ENCODE data around the gene LCE2D.
A peak's percentile ranks its signal among the peaks of the same experiment; 100 is the strongest.
"Not testable (repeated sequence)": the region's sequence is repeated elsewhere in the genome, so short reads cannot be mapped to it uniquely, and the experiment has no call there.

LCE2D gene

DNA sequence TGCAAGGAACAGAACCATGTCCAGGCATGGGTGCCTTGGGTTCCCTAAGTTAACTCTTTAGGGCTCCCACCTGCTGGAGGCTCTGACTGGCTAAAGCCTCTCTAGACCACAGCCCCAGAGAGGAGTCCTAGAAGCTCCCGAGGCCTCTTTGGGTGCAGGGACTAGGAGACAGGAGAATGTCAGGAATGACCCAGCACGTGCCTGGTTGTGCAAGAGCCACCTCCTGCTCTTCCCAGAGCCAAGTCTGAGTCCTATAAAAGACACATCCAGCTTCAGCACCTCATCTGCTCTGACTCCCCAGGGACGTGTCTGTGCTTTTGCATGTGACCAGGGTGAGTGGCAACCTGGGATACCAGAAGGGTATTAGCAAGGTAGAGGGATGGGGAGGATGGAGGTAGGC lies at the start of gene LCE2D:
Gene LCE2D (plus strand): TSS at position 283 of the 400 bp plus-strand sequence. CDS start 726 bp downstream, outside the sequence.
- DNase-seq, result no peak

- no peak for DNase-seq
Observed at GRCh38 chr1:152613511-152613910, 49.7 kb upstream of the LCE2D start, which contains the start of gene LCE3B. LCE3B (plus strand) TSS chr1:152613811; CDS start chr1:152613811, 0 bp downstream.

GRCh38 chr1:152621993-152622392 lies 41.2 kb upstream of the LCE2D start:
- DNase-seq, result no peak

DNA sequence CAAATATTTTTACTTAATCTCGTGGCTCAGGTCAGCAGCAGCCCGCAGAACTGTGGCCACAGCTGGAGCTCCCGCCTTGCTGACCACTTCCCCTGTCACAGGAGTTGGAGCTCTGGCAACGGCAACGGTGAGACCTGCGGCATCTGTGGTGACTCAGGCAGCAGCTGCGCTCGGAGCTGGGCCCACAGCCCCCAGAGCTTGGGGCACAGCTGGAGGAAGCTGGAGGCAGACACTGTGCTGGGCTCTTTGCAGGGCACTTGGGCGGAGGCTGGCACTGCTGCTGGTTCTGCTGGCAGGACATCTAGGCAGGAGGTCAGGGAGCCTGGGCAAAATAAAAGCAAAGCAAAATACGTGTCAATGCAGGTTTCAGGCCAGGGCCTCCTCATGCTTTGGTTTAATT lies 40.4 kb upstream of the LCE2D start, which contains the start of gene LCE3A:
Gene LCE3A (minus strand): TSS at position 301 of the 400 bp plus-strand sequence. CDS start 0 bp downstream, at position 301.
- DNase-seq, result no peak

GRCh38 chr1:152623203-152623844 lies 39.9 kb upstream of the LCE2D start:
- no peak for DNase-seq

DNA sequence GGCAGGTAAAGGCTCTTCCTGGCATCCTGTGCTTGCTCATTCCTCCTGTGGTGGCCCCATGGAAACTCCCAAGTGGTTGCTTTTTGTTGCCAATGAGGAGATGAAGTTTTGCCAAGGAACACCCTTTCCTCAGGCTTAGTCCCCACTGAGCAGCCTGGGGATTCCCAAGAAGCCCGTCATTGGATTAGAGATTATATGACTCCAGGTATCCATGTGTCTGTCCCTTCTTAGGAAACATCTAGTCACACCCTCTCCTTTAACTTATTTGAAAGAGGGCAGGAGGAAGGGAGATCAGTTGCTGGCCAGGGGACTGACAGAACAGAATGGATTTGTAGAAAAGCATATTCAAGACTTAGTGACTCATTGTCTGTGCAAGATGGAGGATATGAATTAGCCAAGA lies 36.4 kb upstream of the LCE2D start:
- DNase-seq, result no peak

DNA sequence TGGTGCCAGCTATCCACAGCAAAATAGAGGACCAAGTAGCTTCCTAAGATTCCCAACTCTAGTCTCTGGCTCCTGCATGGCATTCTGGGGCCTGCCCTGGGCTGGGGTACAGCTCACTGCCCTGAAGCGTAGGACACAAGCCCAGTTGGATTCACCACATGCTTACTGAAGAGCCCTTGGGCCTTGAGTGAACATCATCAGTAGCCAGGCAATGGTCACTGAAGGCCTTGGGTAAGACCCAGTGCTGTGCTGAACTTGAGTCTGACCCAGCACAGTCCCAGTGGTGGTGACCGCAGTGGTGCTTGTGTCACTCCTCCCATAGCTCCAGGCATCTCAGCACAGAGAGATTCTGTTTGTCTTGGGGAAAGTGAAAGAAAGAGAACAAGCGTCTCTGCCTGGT lies 32.6 kb upstream of the LCE2D start:
- no peak for DNase-seq

- no peak for DNase-seq
Observed at GRCh38 chr1:152640351-152640750, 22.8 kb upstream of the LCE2D start.

- no peak for DNase-seq
Observed at GRCh38 chr1:152643945-152644344, 19.2 kb upstream of the LCE2D start.

- no peak for DNase-seq
Observed at GRCh38 chr1:152645146-152645545, 18.0 kb upstream of the LCE2D start.

DNA sequence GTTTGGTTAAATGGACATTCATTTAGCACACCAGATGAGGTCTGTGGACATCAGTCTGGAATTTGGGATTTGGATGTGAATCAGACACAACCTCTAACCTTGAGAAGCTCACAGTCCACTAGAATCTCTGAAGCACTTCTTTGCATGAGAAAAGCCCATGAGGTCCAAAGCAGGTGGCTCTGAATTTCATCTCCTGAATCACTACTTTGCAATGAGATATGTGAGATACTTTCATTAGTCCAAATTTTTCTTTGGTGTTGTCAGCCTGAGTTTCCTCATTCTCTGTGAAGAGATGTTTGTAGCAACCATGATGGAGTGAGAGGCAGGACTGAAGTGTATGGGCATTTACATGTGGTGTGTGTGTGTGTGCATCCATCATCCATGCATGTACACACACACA lies 16.5 kb upstream of the LCE2D start:
- no peak for DNase-seq

- DNase-seq, result peak; percentile 26
Observed at GRCh38 chr1:152654110-152654509, 9.1 kb upstream of the LCE2D start.

- DNase-seq, result no peak
Observed at GRCh38 chr1:152656459-152656858, 6.7 kb upstream of the LCE2D start.

DNA sequence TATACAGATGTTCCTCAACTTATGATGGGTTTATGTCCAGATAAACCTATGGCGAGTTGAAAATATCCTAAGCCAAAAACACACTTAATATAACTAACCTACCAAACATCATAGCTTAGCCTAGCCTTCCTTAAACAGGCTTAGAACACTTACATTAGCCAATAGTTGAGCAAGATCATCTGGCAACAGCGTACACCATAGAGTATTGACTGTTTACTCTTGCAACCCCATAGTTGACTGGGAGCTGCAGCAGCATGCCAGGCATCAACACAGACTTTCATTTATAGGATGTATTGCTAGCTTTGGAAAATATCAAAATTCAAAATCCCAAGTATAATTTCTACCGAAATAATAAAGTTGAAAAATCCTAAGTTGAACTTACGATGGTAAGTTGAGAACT lies 5.5 kb upstream of the LCE2D start:
- no peak for DNase-seq

- DNase-seq, result no peak
Observed at GRCh38 chr1:152658649-152659048, 4.5 kb upstream of the LCE2D start.

DNA sequence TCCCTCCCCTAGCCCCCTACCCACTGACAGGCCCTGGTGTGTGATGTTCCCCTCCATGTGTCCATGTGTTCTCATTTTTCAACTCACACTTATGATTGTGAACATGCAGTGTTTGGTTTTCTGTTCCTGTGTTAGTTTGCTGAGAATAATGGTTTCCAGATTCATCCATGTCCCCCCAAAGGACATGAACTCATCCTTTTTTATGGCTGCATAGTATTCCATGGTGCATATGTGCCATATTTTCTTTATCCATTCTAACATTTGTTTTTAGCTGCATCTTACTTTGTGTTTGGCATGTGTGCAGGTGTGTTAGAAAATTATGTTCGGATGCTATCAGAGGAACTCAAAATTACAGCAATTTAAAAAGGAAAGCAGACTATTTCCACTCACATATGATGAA lies 3.0 kb downstream of the LCE2D start:
- DNase-seq, result not testable (repeated sequence)

- DNase-seq, result no peak
Observed at GRCh38 chr1:152667648-152668047, 4.5 kb downstream of the LCE2D start.

GRCh38 chr1:152673016-152673415 lies 9.8 kb downstream of the LCE2D start:
- DNase-seq, result no peak

GRCh38 chr1:152674983-152675382 lies 11.8 kb downstream of the LCE2D start, which contains the start of gene LCE2C:
LCE2C (plus strand) TSS chr1:152675279; CDS start chr1:152676016, 737 bp downstream.
- DNase-seq, result not testable (repeated sequence)

DNA sequence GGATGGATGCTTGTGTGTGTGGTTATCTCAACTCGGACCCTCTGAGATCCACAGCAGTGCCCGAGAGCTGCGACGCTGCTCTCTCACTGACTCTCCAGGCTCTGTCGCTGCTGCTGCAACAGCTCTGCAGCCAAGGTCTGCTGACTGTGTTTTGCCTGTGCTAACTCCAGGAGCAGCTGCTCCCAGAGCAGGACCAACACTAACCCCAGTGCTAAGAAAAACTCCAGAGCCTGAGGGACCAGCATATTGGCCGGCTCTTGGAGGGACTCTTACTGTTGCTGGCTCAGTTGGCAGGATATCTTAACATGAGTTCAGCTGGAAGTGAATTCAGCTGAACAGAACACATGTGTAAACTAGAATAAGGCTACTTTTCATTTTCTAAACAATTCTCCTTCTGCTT lies 16.3 kb downstream of the LCE2D start:
- no peak for DNase-seq

DNA sequence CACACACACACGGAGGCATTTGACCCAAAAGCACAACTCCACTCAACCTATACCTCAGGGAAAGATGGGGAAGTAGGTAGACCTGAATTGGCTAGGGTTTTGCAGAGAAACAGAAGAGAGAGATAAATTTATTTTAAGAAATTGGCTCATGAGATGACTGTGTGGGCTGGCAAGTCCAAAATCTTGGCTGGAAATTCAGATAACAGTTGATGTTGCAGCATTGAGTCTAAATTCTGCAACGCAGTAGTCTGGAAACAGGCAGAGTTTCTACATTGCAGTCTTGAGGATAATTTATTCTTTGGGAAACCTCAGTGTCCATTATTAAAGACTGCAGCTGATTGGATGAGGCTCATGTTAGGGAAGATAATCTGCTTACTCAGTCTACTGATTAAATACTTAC lies 18.4 kb downstream of the LCE2D start:
- DNase-seq, result no peak

DNA sequence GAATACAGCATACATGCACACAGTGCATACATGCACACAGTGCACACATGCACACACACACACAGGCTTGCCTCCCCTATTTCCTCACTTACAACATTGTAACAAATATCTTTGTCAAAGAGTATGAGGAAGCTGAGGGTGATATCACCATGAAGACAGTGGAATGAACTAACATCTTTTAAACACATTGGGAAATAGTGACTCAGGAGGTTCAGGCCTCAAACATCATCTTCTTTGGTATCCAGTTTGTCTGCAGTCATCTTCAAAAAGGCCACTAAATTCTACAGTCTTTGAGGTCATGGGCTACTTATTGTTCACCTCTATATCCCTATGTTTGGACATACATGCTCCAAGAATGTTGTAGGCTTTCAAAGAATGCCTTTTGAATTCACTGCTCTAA lies 20.7 kb downstream of the LCE2D start:
- DNase-seq, result no peak

GRCh38 chr1:152685823-152686222 lies 22.6 kb downstream of the LCE2D start, which contains the start of gene LCE2B:
LCE2B (plus strand) TSS chr1:152686123; CDS start chr1:152686844, 721 bp downstream.
- not testable (repeated sequence) for DNase-seq

DNA sequence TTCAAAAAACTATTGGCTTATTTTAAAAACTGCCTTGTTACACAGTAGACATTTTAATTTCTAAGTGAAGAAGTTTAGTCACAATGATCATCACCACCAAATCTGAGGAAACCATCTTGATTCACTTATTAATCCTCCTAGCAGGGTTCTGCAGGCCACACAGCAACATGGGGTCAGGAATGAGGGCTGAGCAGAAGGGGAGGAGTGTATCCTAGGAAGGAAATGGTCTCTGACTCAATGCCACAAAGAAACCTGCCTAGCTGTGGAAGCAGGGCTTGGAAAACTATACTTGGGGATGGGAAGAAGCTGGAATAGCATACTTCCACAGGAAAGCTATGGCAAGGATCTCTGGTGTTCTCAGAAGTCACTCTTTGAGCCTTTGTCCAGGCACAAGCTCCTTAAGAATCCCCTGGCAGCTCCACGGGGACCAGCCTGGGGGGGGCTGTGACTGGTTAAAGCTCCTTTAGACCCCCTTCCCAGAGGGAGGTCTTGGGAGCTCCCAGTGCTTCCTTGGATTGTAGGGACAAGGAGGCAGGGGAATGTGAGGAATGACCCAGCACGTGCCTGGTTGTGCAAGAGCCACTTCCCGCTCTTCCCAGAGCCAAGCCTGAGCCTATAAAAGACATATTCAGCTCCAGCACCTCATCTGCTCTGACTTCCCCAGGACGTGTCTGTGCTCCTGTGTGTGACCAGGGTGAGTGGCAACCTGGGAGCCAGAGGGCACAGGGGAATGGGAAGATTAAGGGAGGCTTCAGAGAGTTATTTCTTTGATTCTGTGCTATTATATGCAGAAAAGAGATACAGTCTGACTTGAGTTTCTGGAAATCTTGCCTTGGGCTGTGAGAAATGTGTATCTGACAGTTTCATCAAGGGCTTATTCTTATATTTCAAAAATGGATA lies 34.8 kb downstream of the LCE2D start, which contains the start of gene LCE2A:
Gene LCE2A (plus strand): TSS at position 645 of the 900 bp plus-strand sequence. CDS start 557 bp downstream, outside the sequence.
- no peak for DNase-seq
